Muscle layer of colon (tissue), 2 donors: ENCODE results near the gene GGT7.
"Not testable (repeated sequence)": the region's sequence is repeated elsewhere in the genome, so short reads cannot be mapped to it uniquely, and the experiment has no call there.

Experiments used
- H3K27ac ChIP-seq: one replicate; pipeline ENCODE4 v1.7.0; 2013; ENCODE audit warnings: low read depth, mild to moderate bottlenecking, low read length, moderate library complexity
- H3K27me3 ChIP-seq, 2 donors: one replicate each; pipeline ENCODE4 v1.7.0; 2013; ENCODE audit warnings: low read length in 2 of 2, mild to moderate bottlenecking in 2 of 2; ENCODE audit not compliant: insufficient read depth in 2 of 2, control insufficient read depth in 1 of 2
- H3K36me3 ChIP-seq: one replicate; pipeline ENCODE4 v1.7.0; 2013; ENCODE audit warnings: mild to moderate bottlenecking, low read length; ENCODE audit not compliant: insufficient read depth
- H3K4me1 ChIP-seq: one replicate; pipeline ENCODE4 v1.7.0; 2013; ENCODE audit warnings: mild to moderate bottlenecking, low read length; ENCODE audit not compliant: insufficient read depth
- H3K4me3 ChIP-seq, 2 donors: one replicate each; pipeline ENCODE4 v1.7.0; 2013; ENCODE audit warnings: low read length in 2 of 2, low read depth in 1 of 2, mild to moderate bottlenecking in 1 of 2, moderate library complexity in 1 of 2
- H3K9ac ChIP-seq: one replicate; pipeline ENCODE4 v1.7.0; 2013; ENCODE audit warnings: low read length
- H3K9me3 ChIP-seq: one replicate; pipeline ENCODE4 v1.7.0; 2013; ENCODE audit warnings: mild to moderate bottlenecking, low read length
- donor health status: abdominal sarcoma.
- donor health status: Adenocarcinoma of cecum.

The GGT7 gene

DNA sequence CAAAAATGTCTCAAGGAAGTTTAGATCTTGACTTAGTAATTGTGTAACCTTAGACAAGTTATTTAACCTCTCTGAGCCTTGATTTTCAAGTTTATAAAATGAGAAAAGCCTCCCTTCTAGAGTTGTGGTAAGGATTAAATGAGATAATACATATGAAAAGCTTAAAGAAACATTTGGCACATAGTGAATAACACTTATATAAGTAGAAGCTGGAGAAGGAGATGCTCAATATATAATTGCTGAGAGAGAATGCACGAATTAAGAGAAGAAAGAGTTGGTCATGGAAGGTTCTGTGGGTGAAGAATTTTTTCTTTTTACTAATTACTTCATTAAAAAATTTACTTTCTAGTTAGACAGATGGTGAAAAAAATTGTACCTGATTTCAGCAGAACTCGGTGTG is 9.0 kb upstream of the GGT7 start:
- Histone ChIP-seq H3K9me3 (no peaks in the 10 kb centered on the region), H3K4me1 (peaks cover 9% of the 10 kb centered on the region), H3K9ac (no peak overlapping the region), H3K27me3 (no peaks in the 10 kb centered on the region), H3K36me3 (peaks cover 10% of the 10 kb centered on the region), H3K27ac (no peak overlapping the region), H3K4me3 (no peak overlapping the region)

GRCh38 chr20:34880971-34881370 is 8.3 kb upstream of the GGT7 start:
- not testable (repeated sequence) for H3K9me3 ChIP-seq, H3K9ac ChIP-seq, H3K4me3 ChIP-seq, H3K4me1 ChIP-seq, H3K27me3 ChIP-seq, H3K27ac ChIP-seq, H3K36me3 ChIP-seq

DNA sequence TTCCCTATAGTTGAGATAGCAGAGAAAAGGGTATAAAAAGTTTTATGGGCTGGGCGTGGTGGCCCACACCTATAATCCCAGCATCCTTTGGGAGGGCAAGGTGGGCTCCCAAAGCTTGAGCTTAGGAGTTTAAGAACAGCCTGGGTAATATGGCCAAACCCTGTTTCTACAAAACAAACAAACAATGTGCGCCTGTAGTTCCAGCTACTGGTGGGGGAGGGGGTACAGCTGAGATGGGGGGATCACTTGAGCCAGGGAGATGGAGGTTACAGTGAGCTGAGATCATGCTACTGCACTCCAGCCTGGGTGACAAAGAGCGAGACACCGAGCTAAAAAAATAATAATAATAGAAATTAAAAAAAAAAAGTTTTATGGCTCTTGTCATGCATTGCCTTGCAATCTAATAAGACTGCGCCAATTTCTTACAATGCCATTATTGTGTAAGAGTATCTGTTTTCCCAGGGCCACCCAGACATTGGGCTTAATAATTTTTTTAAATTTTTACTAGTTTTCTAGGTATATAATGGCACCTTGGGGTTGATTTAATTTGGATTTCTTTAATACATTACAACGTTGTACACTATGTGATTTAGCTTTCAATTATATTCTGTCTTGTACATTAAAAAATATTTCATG is 7.7 kb upstream of the GGT7 start:
- Histone ChIP-seq H3K36me3 (peaks cover 10% of the 10 kb centered on the region), H3K27ac (no peak overlapping the region), H3K9ac (no peak overlapping the region), H3K4me3 (no peak overlapping the region), H3K4me1 (peaks cover 13% of the 10 kb centered on the region), H3K9me3 (no peaks in the 10 kb centered on the region), H3K27me3 (no peaks in the 10 kb centered on the region)

- Histone ChIP-seq H3K9ac (peak within 1 kb of the TSS; percentile 91), H3K4me1 (peaks cover 36% of the 10 kb centered on the region), H3K36me3 (no peaks in the 10 kb centered on the region), H3K27me3 (no peaks in the 10 kb centered on the region), H3K4me3 (peak within 1 kb of the TSS; percentile 85 to 93), H3K9me3 (no peaks in the 10 kb centered on the region), H3K27ac (peak within 1 kb of the TSS; percentile 80)
Observed at GRCh38 chr20:34876406-34877282, 4.0 kb upstream of the GGT7 start, which contains the start of gene ACSS2. Gene ACSS2, plus strand, starts transcription at chr20:34876612. Its CDS starts 34 bp downstream, at chr20:34876646.

- no peaks in the 10 kb centered on the region for H3K36me3 ChIP-seq
- no peaks in the 10 kb centered on the region for H3K27me3 ChIP-seq
- H3K4me1 ChIP-seq, result peaks cover 40% of the 10 kb centered on the region
- H3K4me3 ChIP-seq, result peak overlapping the region in 1 of 2 donors; percentile 93
- H3K9me3 ChIP-seq, result no peaks in the 10 kb centered on the region
- H3K9ac ChIP-seq, result no peak overlapping the region
- peak overlapping the region; percentile 59 for H3K27ac ChIP-seq
Observed at GRCh38 chr20:34875642-34876405, 3.2 kb upstream of the GGT7 start.

GRCh38 chr20:34874094-34874654 is 1.5 kb upstream of the GGT7 start:
- Histone ChIP-seq H3K27ac (peak overlapping the region; percentile 2), H3K36me3 (peaks cover 5% of the 10 kb centered on the region), H3K9ac (no peak overlapping the region), H3K27me3 (no peaks in the 10 kb centered on the region), H3K9me3 (no peaks in the 10 kb centered on the region), H3K4me1 (peaks cover 40% of the 10 kb centered on the region), H3K4me3 (no peak overlapping the region)

DNA sequence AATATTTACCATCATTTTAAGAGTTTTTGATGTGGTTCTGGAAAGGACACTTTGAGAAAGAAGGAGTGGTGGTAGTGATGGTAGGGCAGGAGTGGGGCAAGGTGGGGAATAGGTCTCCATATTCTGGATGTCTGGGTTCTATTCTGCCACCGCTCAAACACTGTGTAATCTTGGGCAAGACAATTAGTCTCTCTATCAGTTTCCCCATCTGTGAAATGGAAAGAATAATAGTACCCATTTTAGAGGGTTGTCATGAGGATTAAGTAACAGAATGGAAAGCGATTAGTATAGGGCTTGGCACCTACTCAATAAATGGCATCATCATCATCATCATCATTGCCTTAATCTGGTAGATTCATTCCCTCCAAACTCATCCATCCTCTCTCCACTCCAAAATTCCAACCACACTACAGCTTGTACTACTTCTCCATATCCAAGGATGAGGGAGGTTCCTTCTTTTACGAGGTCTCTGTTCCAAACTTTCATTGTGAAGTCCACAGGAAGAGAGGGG is 982 bp upstream of the GGT7 start:
- Histone ChIP-seq H3K4me1 (peaks cover 40% of the 10 kb centered on the region), H3K9ac (peak overlapping the region; percentile 9), H3K4me3 (peak overlapping the region in 1 of 2 donors; percentile 85)

GRCh38 chr20:34871966-34872621 is 562 bp downstream of the GGT7 start:
- peak overlapping the region; percentile 61 for H3K9ac ChIP-seq
- H3K36me3 ChIP-seq, result peaks cover 5% of the 10 kb centered on the region
- H3K27ac ChIP-seq, result peak overlapping the region; percentile 51
- peaks cover 31% of the 10 kb centered on the region for H3K4me1 ChIP-seq
- H3K4me3 ChIP-seq, result peak overlapping the region; percentile 84 to 85
- H3K9me3 ChIP-seq, result no peaks in the 10 kb centered on the region
- no peaks in the 10 kb centered on the region for H3K27me3 ChIP-seq

More for the DNA sequence above, 982 bp upstream of the GGT7 start:
- Histone ChIP-seq H3K9me3 (no peaks in the 10 kb centered on the region), H3K27me3 (no peaks in the 10 kb centered on the region), H3K36me3 (peaks cover 5% of the 10 kb centered on the region), H3K27ac (peak overlapping the region; percentile 51)

- H3K36me3 ChIP-seq, result peaks cover 5% of the 10 kb centered on the region
- no peak overlapping the region for H3K27ac ChIP-seq
- no peaks in the 10 kb centered on the region for H3K9me3 ChIP-seq
- no peaks in the 10 kb centered on the region for H3K27me3 ChIP-seq
- peaks cover 31% of the 10 kb centered on the region for H3K4me1 ChIP-seq
- H3K4me3 ChIP-seq, result peak overlapping the region in 1 of 2 donors; percentile 85
- no peak overlapping the region for H3K9ac ChIP-seq
Observed at GRCh38 chr20:34871320-34871926, 1.2 kb downstream of the GGT7 start.

GRCh38 chr20:34864216-34864615 is 8.4 kb downstream of the GGT7 start:
- H3K36me3 ChIP-seq, result peaks cover 16% of the 10 kb centered on the region
- no peaks in the 10 kb centered on the region for H3K9me3 ChIP-seq
- no peak overlapping the region for H3K4me3 ChIP-seq
- no peaks in the 10 kb centered on the region for H3K27me3 ChIP-seq
- no peaks in the 10 kb centered on the region for H3K4me1 ChIP-seq
- H3K9ac ChIP-seq, result no peak overlapping the region
- H3K27ac ChIP-seq, result no peak overlapping the region
